Right ventricle myocardium inferior (tissue), 1 donor: ENCODE measurements around the gene HDAC3. TPM values are rescaled to one million over a fixed set of nuclear protein-coding genes. Genes with fewer than 3 reads are reported as not detected.
A peak's percentile ranks its signal among the peaks of the same experiment; 100 is the strongest.

ENCODE experiments used
- ATAC-seq: fragments of 200-7000 bp; cut with Tn5 transposase; one replicate; pipeline ENCODE4 v1.9.1; 2020; ENCODE audit warnings: mild to moderate bottlenecking, moderate library complexity
- DNase-seq: peaks from one replicate; pipeline ENCODE4 v3.0.0; 2021; ENCODE audit errors: missing footprints
- intact Hi-C: fragments of 100-400 bp; cut with DNase I; formaldehyde crosslinking; loops from one replicate; pipeline ENCODE4 v1.11.0; 2022
- total RNA-seq: library from RNA; stranded (reverse); fragmentation: NEBNext Ultra II Directional; extraction: Animal tissue kit (Norgen Biotek cat#: 25700); gene quantifications from one replicate; pipeline ENCODE4 v1.2.1, GENCODE V29; 2021
- donor health status: DM: no; HTN: yes; CAD: no; lungs with severe emphysema.

HDAC3 gene
- total RNA-seq, 1 donor from 2014 or later, result 29.9 TPM

DNA sequence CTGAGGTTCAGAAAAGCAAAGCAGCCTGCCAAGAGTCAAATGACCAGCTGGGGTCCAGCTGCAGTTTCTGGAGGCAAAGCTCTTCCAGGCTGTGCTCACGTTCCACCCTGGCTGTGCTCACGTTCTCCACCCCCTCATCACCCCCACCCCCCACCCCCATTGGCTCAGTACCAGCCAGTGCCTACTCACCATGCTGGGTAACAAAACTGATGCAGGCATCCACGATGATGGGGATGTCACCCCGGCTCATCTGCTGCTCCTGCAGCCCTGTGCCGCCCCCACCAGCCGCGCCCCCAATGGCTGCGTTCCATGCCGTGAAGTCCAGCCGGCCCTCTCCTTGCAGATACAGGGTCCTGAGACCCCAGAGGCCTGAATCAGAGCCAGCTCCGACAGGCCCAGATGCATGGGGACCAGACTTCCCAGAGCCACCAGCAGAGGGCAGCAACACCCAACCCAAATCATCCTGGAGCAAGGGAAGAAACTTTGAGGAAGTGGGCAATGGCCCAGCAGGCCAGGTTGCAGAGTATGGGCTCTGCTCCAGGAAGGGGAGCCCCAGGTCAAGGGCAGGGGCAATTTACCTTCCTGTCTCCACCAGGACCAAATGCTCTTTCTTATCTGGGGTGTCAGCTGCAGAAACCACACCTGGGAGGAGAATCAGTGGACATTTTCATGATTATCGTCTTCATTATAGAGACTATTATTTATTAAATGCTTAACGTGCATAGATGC lies 28.2 kb upstream of the HDAC3 start:
- ATAC-seq (peak; percentile 83), DNase-seq (peak; percentile 88)
- intact Hi-C loops, result no loop called here

DNA sequence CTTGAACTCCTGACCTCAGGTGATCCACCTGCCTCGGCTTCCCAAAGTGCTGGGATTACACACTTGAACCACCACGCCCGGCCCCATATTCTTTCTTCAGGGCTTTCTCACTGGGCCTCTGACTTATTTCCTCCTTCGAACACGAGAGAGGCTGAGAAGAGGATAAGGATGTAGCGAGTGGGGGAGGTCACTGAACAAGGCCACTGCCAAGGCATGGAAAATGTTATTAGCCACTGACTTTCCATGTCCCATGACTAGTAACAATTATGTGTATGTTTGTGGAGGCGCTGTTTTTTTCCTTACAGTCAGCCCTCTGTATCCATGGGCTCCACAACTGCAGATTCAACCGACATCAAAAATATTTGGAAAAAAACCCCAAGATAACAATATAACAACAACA lies 26.9 kb upstream of the HDAC3 start:
- ATAC-seq, result no peak
- intact Hi-C loops, result no loop called here
- DNase-seq, result no peak

DNA sequence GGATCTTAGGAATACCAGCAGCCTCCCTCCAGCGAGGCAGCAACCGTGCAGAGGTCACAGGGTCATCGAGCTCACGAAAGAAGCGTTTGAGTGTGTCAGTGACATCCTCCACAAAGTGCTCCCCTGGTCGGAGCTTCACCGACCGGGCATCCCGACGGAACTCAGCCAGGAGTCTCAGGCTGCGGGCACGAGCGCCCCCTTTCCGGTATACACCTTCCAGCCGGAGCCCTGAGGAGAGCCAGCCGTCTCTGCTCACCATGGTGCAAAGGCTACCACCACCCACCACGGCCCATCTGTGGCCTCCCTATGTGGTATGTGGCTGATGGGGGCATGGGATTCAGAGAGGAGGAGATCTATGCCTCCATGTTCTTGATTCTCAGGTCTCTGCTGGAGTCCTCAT lies 25.4 kb upstream of the HDAC3 start:
- no peak for DNase-seq
- intact Hi-C loops, result no loop called here
- no peak for ATAC-seq

DNA sequence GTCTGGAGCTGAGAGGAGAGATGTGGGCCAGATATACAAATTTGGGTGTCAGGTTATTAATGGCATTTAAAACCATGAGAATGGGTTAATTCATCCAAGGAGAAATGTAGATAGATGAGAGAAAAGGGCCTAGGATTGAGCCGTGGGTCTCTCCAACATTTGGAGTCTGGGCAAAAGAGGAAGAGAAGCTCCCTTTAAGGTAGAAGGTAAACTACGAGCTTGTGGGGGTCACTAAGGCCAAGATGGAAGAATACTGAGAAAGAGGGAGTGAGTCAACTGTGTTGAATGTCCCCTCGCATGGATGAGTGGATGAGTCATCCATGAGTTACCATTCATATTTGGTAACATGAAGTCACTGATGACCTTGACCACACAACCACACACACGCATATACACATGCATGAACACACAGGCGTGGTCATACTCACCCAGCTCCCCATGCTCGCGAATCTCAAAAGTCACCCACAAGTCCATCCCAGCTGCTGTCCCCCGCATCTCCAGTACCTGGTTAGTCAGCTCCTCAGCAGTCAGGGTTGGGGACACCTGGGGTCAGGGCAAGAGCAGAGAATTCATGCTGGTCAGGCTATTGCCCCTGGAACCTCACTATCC lies 21.4 kb upstream of the HDAC3 start:
- intact Hi-C loops, result no loop called here
- DNase-seq (no peak), ATAC-seq (no peak)

DNA sequence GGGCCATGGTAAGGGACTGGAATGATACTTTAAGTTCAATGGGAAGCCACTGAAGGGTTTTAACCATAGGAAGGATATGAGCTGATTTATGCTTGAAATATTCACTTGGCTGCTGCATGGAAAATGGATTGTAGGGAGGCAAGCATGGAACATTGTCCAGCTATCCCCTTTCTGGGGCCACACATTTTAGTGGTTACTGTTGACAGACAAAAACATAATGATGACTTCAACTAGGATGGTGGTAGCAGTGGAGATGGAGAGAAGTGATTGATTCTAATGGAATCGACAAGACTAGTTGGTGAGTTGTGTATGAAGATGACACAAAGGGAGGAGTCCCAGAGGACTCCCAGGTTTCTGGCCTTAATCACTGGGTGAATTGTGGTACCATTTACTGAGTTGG lies 20.8 kb upstream of the HDAC3 start:
- DNase-seq (no peak), ATAC-seq (no peak)
- intact Hi-C loops, result no loop called here

DNA sequence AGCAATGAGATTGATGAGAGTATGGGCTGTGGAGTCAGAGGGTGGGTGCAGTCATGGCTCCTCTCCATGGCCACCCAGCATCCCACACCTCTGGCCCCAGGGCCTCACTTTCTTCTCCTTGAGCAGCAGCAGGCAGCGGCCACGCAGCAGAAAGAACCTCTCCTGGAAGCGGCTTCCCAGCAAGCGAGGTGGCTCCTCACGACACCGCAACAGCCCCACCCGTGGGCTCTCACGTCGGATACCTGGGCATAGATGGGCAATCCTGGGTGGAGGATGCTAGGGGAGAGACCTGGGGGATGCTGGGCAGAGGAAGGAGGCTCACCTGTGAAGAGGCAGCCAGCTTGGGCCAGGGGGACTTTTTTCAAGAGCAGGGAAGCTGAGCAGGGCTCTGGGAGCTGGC lies 19.7 kb upstream of the HDAC3 start:
- no peak for ATAC-seq
- intact Hi-C loops, result no loop called here
- DNase-seq, result no peak

DNA sequence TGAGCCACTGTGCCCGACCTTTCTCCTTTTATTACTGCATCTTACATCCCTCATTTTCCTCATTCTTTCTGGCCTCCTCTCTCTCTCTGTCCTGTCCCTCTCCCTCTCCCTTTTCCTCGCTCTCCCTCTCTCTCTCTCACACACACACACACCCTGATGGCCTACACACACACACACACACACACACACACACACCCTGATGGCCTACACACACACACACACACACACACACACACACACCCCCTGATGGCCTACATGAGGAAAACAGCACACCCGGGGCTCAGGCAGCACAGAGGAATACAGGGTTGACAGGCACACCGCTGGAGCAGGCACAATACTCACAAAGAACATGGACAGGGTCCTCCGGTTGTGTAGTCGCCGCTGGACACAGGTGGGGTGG lies 18.4 kb upstream of the HDAC3 start:
- intact Hi-C loops, result no loop called here
- ATAC-seq, result no peak
- no peak for DNase-seq

DNA sequence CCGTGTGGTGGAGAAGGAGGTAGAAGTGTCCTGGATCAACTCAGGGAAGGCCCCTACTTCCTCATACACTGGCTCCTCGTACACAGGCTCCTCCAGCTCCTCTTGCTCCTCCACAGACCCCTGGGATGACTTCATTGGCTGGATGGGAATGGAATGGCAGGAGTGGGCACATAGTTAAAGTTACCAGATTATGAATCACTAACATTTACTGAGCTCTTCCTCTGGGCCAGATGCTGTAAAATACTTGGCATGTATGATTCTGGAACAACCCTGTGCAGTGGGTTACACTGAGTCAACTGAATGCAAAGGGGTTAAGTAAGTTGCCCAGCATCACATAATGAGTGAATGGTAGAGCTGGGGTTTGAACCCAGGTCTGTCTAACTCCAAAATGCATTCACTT lies 17.6 kb upstream of the HDAC3 start:
- DNase-seq (no peak), ATAC-seq (no peak)
- intact Hi-C loops, result no loop called here

DNA sequence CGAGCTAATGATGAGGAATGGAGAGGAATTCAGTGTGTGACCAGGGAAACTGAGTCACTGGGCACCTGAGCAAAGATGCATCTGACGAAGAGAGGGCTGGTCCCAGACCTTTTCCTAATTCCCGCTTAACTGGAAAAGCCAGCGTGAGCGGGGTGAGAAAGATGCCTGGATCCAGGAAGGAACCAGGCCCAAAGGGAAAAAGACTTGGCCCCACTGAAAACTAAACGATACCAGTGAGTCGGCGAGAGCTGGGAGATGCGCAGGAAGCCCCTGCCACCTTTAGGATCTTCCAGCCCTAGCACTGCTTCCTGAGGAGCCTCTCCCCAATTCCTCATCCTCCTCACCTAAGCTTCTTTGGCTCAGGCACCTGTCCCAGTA lies 15.1 kb upstream of the HDAC3 start:
- DNase-seq (no peak), ATAC-seq (no peak)
- intact Hi-C loops, result no loop called here

DNA sequence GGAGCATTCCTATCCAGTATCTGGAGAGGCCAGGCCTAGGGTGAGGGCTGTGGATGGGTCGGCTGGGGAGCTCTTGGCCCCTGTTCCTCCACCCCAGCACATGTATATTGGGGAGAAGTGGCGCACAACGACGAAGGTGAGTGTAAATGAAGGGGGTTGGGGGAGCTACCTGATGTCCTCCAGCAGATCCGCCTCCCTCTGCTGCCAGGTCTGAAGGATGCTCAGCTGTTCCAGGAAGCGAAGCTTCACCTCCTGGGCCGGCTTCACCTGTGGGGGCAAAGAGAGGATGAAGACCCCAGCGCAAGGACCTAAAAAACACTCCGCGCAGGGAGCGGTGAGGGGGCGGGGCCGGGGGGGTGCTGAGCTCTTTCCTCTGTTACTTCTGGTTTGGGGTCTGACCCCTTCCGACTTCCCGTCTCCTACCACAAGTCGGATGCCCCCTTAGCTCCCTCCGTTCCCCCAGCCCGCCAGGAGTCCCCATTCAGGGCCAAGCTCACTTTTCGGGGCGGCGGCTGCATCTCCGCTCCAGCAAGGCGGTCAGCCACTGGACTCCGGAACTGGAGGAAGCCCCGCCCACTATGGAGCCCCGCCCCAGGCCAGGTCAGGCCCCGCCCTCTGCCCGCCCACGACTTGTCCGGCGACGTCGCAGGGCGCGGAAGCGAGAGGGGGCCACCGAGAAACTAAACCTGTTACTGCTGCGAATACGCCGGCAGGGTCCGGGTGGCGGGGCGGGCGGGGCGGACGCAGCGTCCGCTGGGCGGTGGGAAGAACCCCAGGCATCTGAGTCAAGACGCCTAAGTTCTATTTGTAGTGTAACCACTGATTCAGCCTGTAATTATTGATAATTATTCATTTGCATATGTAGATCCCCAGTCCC lies 14.4 kb upstream of the HDAC3 start, which contains the start of gene FCHSD1:
TSS of gene FCHSD1 (minus strand) at position 568 of the 877 bp plus-strand sequence. CDS start at position 518, 50 bp downstream.
- ATAC-seq (peak; percentile 94), DNase-seq (peak; percentile 96)
- intact Hi-C loops, result no loop called here

DNA sequence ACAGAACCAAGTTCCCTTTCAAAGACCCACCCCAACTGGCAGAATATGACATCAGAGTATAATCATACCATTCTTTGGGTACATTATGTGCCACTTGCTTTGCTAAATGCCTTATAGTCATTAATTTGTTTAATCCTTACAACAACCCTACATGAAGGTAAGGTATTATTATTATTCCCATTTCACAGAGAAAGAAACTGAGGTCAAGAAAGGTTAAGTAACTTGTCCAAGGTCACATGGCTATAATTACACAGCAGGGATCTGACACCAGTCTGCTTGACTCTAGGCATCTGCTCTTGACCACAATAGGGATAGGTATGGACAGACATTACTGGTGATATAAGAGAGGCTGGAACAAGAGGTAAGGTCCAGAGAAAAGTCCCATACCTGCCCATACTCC lies 13.3 kb upstream of the HDAC3 start:
- DNase-seq, result no peak
- intact Hi-C loops, result no loop called here
- ATAC-seq, result no peak

DNA sequence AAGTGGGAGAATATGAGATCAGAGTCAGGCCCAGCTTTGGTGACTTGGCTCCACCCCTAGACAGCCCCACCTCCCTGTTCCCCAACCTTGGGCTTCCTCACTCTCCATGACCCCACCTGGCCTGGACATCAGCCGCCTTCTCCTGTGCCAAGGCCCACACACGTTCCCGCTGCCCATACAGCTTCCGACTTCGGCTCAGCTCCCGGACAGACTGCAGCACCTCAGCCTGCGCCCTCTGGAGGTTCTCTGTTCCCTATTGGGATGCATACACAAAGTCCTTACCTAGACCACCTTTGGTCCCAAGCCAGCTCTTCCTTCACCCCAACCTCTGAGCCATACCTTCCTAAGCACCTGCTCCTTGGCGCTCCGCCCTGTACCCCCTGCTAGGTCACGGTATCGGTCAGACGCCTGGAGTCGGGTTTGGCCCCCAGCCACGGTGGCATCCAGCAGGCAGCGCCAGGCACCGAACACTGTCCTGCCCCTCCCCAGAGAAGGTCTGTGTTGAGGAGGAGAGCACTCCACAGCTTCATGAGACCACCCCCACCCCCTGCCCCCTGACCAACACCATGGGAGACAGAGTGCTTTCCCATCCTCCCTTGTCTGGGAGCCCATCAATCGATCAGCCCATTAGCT lies 12.5 kb upstream of the HDAC3 start:
- intact Hi-C loops, result no loop called here
- DNase-seq (no peak), ATAC-seq (no peak)

DNA sequence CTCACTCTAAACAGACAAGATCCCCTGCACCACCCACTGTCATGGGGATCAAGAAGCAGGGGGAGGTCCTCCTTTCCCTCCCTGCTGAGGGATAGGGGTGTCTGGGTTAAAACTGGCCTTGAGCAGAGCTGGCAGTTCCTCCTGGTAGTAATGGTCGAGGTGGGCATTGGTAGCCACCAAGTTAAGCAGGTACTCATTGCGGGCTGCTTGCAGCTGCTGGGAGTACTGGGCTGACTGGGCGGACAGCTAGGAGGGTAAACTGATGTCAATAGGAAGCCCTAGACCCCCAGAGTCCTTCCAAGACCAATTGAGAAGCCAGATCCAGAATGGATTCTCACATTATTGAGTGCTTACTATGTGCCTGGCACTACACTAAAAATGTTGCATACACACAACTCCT lies 11.2 kb upstream of the HDAC3 start:
- ATAC-seq (no peak), DNase-seq (no peak)
- intact Hi-C loops, result no loop called here

DNA sequence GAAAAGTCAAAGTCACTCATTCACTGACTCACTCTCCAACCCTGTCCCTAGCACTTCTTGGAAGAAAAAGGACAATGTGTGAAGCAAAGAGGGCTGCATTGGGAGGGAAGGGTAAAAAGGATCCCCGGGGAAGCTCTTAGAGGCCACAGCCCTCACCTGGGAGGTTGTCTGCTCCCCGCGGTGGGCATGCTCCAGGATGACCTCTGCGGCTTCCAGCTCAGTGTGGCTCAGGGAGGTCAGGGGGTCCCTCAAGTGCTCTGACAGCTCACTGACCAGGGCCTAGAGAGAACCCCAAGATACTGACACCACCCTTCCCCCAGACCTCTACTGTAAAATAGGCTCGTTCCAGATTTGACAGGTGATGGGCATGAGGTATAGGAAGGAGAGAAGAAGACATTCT lies 10.6 kb upstream of the HDAC3 start:
- no peak for DNase-seq
- intact Hi-C loops, result no loop called here
- ATAC-seq, result no peak

DNA sequence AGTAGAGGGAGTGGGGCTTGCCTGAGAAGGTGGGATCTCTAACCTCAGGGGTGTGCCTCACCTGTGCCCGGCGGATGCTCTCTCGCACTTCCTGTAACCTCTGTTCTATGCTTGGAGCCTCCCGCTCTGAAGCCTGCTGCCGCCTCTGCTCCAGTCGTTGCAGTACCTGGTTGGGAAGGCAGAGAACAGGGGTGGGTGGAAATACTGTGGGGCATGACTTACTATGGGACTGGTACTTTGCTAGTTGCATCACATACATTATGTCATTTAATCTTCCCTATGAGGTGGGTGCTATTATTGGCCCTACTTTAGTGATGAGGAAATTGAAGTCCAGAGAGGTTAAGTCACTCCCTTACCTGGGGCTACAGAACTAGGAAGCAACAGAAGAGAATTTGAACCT lies 9.4 kb upstream of the HDAC3 start:
- intact Hi-C loops, result no loop called here
- DNase-seq, result no peak
- no peak for ATAC-seq

DNA sequence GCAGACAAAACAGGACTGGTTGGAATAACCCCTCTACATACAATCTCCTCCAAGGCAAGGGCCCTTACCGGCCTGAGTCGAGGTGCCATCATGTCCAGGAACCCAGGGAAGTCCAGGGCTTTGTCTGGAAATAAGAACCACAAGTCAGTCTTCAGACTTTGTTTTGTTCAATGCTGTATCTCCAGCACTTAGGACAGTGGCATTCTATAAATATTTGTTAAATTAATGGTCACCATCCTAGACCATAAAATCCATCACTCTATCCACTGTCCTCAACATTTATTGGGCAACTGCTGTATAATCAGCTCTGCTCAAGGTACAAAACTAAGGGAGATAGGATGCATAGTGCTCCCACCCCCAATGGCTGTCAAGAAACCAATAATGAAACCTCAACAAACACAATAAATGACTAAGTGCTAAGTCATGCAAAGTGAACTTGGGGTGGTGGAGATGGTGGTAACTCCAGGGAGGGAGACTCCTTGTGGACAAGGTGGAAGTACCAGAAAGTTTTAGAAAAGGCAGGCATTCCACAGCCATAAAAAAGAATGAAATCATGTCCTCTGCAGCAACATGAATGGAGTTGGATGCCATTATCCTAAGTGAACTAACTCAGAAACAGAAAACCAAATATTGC lies 5.1 kb upstream of the HDAC3 start:
- intact Hi-C loops, result no loop called here
- no peak for ATAC-seq
- DNase-seq, result no peak

DNA sequence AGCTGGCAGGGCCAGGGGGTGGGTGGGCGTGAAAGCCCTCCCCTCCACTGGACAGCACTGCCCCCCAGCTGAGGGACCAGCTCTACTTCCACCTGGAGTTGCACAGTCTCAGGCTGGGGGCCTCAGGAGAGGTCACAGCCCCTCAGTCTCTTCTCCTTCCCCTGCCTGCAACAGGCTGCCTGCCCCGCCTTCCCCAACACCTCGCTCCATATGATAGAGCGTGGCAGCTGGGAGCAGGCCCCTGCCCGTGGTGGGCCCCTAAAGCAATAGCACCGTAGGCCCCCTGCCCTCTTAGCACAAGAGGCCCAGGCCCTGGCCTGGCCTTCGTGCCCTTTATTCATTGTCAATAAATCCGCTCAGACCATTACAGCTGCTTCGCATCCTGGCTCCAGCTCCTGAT lies 4.0 kb upstream of the HDAC3 start:
- intact Hi-C loops, result no loop called here

DNA sequence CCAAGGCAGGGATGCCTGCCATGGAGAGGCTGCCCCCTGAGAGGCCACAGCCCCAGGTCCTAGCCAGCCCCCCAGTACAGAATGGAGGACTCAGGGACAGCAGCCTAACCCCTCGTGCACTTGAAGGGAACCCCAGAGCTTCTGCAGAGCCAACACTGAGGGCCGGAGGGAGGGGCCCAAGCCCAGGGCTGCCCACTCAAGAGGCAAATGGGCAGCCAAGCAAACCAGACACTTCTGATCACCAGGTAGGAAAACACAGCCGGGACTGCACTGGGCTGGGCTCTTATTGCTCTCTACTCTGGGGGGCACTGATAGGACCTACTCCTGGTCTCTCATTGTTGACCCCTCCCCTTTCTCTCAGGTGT lies 3.4 kb upstream of the HDAC3 start:
- ATAC-seq (no peak), DNase-seq (no peak)
- intact Hi-C loops, result no loop called here

More for the DNA sequence above, 4.0 kb upstream of the HDAC3 start:
- ATAC-seq (no peak), DNase-seq (no peak)
